Adrenal gland (tissue), 5 donors: ENCODE data around the gene HLA-DQA2.

Experiments used
- POLR2A ChIP-seq, 2 donors: fragments of 450-650 bp; IDR thresholded peaks; one replicate each; pipeline ENCODE4 v1.6.1; 2017; ENCODE audit warnings: antibody characterized with exemption in 2 of 2, mild to moderate bottlenecking in 2 of 2, moderate library complexity in 1 of 2
- TF ChIP-seq, protein P1 (sequence below), 6 experiments: fragments of 450-650 bp in 4 of 6; fragments of 200-600 bp in 2 of 6; sonication (generic) in 1 of 6; IDR thresholded peaks; 1 replicate in 5 of 6; 2 replicates in 1 of 6; pipeline versions ENCODE4 v1.5.1 to v1.8.0; 2016 to 2021; ENCODE audit warnings: antibody characterized with exemption in 6 of 6, mild to moderate bottlenecking in 2 of 6, moderate library complexity in 1 of 6
- donor health status: DM: no; HTN: no; CAD: no.

GRCh38 chr6:32774426-32774825 is 33.2 kb downstream of the HLA-DQA2 start:
- TF ChIP-seq, protein P1, sequence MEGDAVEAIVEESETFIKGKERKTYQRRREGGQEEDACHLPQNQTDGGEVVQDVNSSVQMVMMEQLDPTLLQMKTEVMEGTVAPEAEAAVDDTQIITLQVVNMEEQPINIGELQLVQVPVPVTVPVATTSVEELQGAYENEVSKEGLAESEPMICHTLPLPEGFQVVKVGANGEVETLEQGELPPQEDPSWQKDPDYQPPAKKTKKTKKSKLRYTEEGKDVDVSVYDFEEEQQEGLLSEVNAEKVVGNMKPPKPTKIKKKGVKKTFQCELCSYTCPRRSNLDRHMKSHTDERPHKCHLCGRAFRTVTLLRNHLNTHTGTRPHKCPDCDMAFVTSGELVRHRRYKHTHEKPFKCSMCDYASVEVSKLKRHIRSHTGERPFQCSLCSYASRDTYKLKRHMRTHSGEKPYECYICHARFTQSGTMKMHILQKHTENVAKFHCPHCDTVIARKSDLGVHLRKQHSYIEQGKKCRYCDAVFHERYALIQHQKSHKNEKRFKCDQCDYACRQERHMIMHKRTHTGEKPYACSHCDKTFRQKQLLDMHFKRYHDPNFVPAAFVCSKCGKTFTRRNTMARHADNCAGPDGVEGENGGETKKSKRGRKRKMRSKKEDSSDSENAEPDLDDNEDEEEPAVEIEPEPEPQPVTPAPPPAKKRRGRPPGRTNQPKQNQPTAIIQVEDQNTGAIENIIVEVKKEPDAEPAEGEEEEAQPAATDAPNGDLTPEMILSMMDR (IDR thresholded peaks at IDR 0.05) = no peak
- TF ChIP-seq POLR2A (IDR thresholded peaks at IDR 0.05) = no peak
